Ectodermal cell (in vitro differentiated cells): ENCODE results near the gene ARMH4.

Experiments used
- H3K27ac ChIP-seq: 2 replicates; pipeline ENCODE4 v1.7.0; 2013; ENCODE audit warnings: mild to moderate bottlenecking, low read depth, low read length; ENCODE audit not compliant: insufficient read depth, poor library complexity, severe bottlenecking
- H3K27me3 ChIP-seq: 2 replicates; pipeline ENCODE4 v1.7.0; 2013; ENCODE audit warnings: mild to moderate bottlenecking, low read length; ENCODE audit not compliant: insufficient read depth, control insufficient read depth, poor library complexity, severe bottlenecking
- H3K36me3 ChIP-seq: one replicate; pipeline ENCODE4 v1.7.0; 2013; ENCODE audit warnings: low read length; ENCODE audit not compliant: control insufficient read depth, insufficient read depth
- H3K4me1 ChIP-seq: one replicate; pipeline ENCODE4 v1.7.0; 2013; ENCODE audit warnings: low read length; ENCODE audit not compliant: control insufficient read depth, insufficient read depth
- H3K4me3 ChIP-seq: 2 replicates; pipeline ENCODE4 v1.7.0; 2013; ENCODE audit warnings: low read depth, low read length, control low read depth; ENCODE audit not compliant: insufficient read depth
- H3K9me3 ChIP-seq: 2 replicates; pipeline ENCODE4 v1.7.0; 2013; ENCODE audit warnings: mild to moderate bottlenecking, low read length, moderate library complexity; ENCODE audit not compliant: control insufficient read depth
- WGBS, 2 experiments: methylation state at CpG; one replicate each; pipeline ENCODE4 v1.1.7; 2013; ENCODE audit warnings: missing lambda C conversion rate in 2 of 2; 5-methylcytosine and 5-hydroxymethylcytosine counted together

ARMH4 gene

DNA sequence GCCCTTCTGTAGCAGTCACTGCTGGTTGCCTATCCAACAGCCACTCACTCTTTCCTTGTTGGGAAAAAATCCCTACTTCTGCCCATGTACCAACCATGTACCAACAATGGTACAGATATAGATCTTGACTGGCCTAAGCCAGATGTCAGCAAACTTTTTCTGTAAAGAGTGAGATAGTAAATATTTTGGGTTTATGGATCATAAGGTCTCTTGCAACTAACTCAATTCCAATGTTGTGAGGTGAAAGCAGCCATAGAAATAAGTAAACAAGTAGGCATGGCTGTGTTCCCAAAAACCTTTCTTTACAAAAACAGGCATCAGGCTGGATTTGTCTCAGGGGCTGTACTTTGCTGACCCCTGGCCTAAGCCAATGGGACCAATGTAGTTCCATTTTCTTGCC, 73.5 kb downstream of the ARMH4 start:
- Histone ChIP-seq H3K27me3 (no peaks in the 10 kb centered on the region), H3K36me3 (no peaks in the 10 kb centered on the region), H3K27ac (no peak overlapping the region), H3K4me1 (no peaks in the 10 kb centered on the region), H3K4me3 (no peak overlapping the region), H3K9me3 (no peaks in the 10 kb centered on the region)

DNA sequence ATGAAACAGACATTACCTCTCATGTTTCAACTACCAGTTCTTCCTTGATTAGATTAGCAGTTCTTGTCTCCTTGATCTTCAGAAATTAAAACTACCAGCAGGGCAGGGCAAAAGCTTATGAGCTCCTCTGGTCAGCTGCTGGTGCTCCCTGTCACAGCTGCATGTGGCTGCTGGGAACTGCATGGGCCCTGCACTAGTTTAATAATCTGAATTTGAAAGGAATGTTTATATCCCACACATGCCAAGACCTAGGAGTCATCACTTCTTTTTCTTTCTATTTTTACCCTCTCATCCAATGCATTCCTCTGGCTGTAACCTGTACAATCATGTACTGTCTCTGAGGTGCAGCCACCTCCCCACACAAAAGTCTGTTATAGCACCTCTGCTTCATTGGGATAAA, 73.9 kb downstream of the ARMH4 start:
- no peak overlapping the region for H3K4me3 ChIP-seq
- no peak overlapping the region for H3K27ac ChIP-seq
- no peaks in the 10 kb centered on the region for H3K4me1 ChIP-seq
- H3K27me3 ChIP-seq, result no peaks in the 10 kb centered on the region
- H3K36me3 ChIP-seq, result no peaks in the 10 kb centered on the region
- no peaks in the 10 kb centered on the region for H3K9me3 ChIP-seq

DNA sequence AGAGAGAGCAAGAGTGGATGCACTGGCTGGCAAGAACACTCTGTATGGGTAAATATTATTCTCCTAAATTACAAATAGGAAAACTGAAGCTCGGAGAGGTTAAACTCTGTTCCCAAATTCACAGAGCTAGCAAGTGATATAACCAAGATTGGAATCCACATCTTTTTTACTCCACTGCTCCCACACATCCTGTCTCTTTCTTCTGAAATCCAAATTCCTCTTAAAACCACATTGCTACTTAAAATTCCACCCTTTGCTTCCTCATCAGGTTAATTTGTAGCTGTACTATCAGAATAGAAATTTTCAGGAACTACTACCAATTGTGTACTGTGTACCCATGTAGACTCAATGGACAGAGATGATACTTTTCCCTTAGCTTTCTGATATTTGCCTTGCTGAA, 74.4 kb downstream of the ARMH4 start:
- no peaks in the 10 kb centered on the region for H3K4me1 ChIP-seq
- no peaks in the 10 kb centered on the region for H3K27me3 ChIP-seq
- 94 to 100% methylated on average over 1 of the region's 1 CpG for WGBS, 2 experiments
- no peaks in the 10 kb centered on the region for H3K36me3 ChIP-seq
- no peaks in the 10 kb centered on the region for H3K9me3 ChIP-seq
- no peak overlapping the region for H3K4me3 ChIP-seq
- H3K27ac ChIP-seq, result no peak overlapping the region

DNA sequence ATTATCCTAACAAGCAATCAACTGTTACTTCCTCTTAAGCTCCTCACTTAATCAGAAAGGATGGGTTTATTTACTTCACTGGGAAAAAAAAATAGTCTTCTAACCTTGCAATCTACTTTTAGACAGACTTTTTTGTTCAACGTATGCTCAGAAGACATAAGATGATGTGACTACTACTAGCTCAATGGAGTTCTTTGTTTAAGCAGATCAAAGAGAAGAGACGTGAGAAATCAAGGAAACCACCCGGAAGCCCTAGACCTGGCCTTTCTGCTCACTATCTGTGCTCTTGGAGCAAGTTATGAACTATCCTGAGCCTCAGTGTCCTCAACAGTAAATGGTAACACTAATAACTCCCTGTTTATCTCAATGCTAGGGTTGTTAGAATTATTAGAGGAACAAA, 78.5 kb downstream of the ARMH4 start:
- Histone ChIP-seq H3K27ac (no peak overlapping the region), H3K27me3 (no peaks in the 10 kb centered on the region)
- WGBS, 2 experiments, result 83 to 87% methylated on average over 3 of the region's 3 CpGs

DNA sequence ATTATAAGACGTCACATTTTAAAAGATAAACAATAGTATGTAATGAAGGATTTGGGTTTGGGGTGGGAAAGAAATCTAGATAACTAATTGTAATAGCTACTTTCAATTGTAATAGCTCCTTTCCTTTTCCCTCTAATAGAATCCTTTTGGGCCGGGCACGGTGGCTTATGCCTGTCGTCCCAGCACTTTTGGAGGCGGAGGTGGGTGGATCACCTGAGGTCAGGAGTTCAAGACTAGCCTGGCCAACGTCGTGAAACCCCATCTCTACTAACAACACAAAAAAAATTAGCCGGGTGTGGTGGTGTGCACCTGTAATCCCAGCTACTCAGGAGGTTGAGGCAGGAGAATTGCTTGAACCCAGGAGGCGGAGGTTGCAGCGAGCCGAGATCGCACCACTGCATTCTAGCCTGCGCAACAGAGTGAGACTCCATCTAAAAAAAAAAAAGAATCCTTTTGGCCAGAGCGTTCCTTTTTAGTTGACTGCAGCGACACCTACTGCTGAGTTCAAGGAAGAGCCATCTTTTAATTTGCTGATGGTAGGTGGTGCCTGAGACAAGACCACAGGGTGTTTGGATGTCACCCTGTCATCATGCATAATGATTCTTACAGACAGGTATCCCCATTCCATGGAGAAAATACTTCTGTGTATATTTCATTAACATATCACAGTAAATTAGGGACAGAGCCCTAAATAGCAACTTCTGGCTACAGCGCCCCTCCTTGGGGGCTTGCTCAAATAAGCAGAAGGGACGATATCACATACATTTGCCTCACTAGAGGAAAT, 79.5 kb downstream of the ARMH4 start:
- H3K27me3 ChIP-seq, result no peaks in the 10 kb centered on the region
- no peaks in the 10 kb centered on the region for H3K9me3 ChIP-seq
- no peak overlapping the region for H3K27ac ChIP-seq
- H3K4me1 ChIP-seq, result no peaks in the 10 kb centered on the region
- no peak overlapping the region for H3K4me3 ChIP-seq
- no peaks in the 10 kb centered on the region for H3K36me3 ChIP-seq
- 50 to 55% methylated on average over 17 of the region's 17 CpGs for WGBS, 2 experiments

More for the DNA sequence above, 78.5 kb downstream of the ARMH4 start:
- no peaks in the 10 kb centered on the region for H3K36me3 ChIP-seq
- no peaks in the 10 kb centered on the region for H3K4me1 ChIP-seq
- no peaks in the 10 kb centered on the region for H3K9me3 ChIP-seq
- no peak overlapping the region for H3K4me3 ChIP-seq

DNA sequence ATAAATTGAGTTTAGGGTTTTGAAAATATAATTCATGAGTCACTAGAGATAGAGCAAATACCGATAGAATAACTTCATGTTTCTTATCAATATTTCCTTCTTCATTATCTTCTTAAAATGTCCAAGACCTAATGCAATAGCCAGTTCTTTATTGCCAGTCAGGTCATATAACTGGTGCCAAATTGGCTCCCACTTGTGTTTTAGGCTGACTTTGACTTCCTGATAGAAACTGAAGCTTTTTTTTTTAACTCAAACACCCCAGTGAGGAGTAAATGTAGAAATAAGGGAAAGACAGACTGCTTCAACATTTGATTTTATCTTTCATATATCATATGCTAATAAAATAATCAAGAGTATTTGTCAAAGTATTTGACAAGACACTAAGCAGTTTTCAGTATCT, 80.7 kb downstream of the ARMH4 start:
- Histone ChIP-seq H3K27me3 (no peaks in the 10 kb centered on the region), H3K9me3 (no peaks in the 10 kb centered on the region), H3K36me3 (no peaks in the 10 kb centered on the region), H3K4me3 (no peak overlapping the region), H3K4me1 (no peaks in the 10 kb centered on the region), H3K27ac (no peak overlapping the region)
- 91 to 100% methylated on average over 1 of the region's 1 CpG for WGBS, 2 experiments

DNA sequence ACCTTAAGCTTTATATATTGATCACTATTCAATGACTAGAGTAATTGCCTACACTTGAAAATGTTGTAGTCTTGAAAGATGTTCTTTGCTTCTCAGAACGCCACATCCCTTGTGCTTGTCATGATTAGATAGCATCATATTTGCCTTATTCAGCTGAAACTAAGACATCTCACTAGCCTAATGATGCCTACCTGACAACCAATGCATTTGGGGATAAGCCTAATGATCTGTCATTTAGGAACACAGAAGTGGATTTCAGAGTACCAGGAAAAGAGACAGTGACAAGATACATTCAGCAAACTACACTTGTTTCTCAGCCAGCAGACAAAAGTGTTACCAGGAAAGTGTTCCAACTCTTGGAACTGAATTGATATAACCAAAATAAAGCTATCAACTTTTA, 83.7 kb downstream of the ARMH4 start:
- Histone ChIP-seq H3K9me3 (no peaks in the 10 kb centered on the region), H3K27ac (no peak overlapping the region), H3K4me3 (no peak overlapping the region), H3K36me3 (no peaks in the 10 kb centered on the region), H3K4me1 (no peaks in the 10 kb centered on the region), H3K27me3 (no peaks in the 10 kb centered on the region)
- 89 to 100% methylated on average over 1 of the region's 1 CpG for WGBS, 2 experiments

DNA sequence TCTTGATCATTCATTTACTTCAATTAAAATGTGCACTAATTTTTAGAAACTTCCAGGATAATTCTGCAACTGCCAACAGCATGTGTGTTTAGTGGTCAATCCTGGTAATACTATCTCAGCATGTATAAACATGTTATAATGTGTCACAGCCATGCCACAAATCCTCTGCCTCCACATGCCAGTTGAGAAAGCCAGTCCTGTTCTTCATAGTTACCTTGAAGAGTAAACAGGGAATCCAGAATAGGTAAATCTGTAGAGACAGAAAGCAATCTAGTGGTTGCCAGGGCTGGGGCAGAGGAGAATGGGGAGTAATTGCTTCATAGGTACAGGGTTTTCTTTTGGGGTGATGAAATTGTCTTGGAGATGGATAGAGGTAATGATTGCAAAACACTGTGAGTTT, 85.9 kb downstream of the ARMH4 start:
- H3K27me3 ChIP-seq, result no peaks in the 10 kb centered on the region
- H3K36me3 ChIP-seq, result no peaks in the 10 kb centered on the region
- H3K27ac ChIP-seq, result no peak overlapping the region

DNA sequence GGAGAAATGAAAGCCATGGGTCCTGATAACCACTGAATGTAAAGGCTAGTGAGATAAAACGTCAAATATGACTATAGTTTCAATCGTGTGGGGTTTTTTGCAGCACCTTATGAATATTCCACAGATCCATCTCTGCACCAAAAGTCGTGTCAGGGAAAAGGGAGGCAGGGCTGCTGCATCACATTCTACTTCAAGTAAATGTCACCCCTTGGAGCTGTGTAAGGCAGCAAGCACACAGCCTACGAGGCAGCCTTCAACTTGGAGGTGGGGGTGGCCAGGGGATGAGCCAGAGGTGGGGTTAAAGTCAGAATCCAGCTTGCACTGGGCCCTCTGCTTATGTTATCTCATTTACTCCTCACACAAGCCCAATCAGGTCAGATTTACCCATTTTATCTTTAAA, 90.4 kb downstream of the ARMH4 start:
- WGBS, 2 experiments, result 92 to 93% methylated on average over 4 of the region's 4 CpGs
- no peaks in the 10 kb centered on the region for H3K27me3 ChIP-seq
- no peaks in the 10 kb centered on the region for H3K9me3 ChIP-seq
- no peak overlapping the region for H3K4me3 ChIP-seq
- H3K4me1 ChIP-seq, result peaks cover 13% of the 10 kb centered on the region
- H3K36me3 ChIP-seq, result no peaks in the 10 kb centered on the region
- H3K27ac ChIP-seq, result no peak overlapping the region

More for the DNA sequence above, 85.9 kb downstream of the ARMH4 start:
- Histone ChIP-seq H3K4me3 (no peak overlapping the region), H3K4me1 (peaks cover 5% of the 10 kb centered on the region), H3K9me3 (no peaks in the 10 kb centered on the region)

DNA sequence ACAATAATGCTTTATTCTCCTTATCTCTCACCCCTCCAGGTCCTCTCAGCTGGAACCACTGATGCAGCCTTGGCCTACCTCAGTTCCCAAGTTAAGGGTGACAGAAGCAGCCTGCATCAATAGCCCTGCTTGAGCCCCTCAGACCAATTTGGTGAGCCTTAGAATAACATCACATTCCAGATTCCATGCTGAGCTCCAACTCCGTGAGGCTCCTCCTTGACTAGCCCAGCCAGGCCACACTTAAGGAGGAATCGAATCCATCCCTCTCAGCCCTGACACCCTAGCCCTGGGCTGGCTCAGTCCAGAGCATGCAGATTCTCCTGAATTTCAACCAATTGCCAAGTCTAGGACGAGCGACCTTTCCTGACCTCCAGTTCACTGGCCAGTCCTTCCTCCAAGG, 91.1 kb downstream of the ARMH4 start:
- Histone ChIP-seq H3K9me3 (no peaks in the 10 kb centered on the region), H3K4me3 (no peak overlapping the region), H3K36me3 (no peaks in the 10 kb centered on the region), H3K4me1 (peaks cover 13% of the 10 kb centered on the region), H3K27ac (no peak overlapping the region), H3K27me3 (no peaks in the 10 kb centered on the region)
- 63 to 64% methylated on average over 4 of the region's 4 CpGs for WGBS, 2 experiments

DNA sequence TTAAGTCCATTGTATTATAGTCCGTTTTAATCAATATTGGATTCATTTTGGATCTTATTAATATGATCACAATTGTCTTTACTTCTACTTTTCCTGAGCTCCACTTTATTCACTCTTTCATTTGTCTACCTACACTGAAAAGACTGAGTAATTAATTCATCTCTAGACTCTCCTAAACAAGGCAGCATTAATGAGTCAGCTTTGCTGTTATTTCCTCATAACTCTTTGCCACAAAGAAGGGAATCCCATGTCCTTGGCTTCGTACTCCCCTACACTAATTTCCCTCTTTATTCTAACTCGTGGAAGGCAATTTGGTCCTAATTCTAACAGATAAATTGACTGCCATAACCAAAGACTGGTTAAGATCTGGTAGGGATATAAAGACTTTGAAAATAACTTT, 91.9 kb downstream of the ARMH4 start:
- H3K27ac ChIP-seq, result no peak overlapping the region
- no peaks in the 10 kb centered on the region for H3K9me3 ChIP-seq
- H3K27me3 ChIP-seq, result no peaks in the 10 kb centered on the region
- H3K36me3 ChIP-seq, result no peaks in the 10 kb centered on the region
- 89 to 94% methylated on average over 2 to 3 of the region's 3 CpGs for WGBS, 2 experiments
- peaks cover 13% of the 10 kb centered on the region for H3K4me1 ChIP-seq
- no peak overlapping the region for H3K4me3 ChIP-seq
